ENCODE results near the gene SLC25A47. TPM values are rescaled to one million over a fixed set of nuclear protein-coding genes. Genes with fewer than 3 reads are reported as not detected.

The SLC25A47 gene
- total and polyA plus RNA-seq, 2 donors (not counting 1 experiment from before 2014, with no cell fraction given), result not detected

DNA sequence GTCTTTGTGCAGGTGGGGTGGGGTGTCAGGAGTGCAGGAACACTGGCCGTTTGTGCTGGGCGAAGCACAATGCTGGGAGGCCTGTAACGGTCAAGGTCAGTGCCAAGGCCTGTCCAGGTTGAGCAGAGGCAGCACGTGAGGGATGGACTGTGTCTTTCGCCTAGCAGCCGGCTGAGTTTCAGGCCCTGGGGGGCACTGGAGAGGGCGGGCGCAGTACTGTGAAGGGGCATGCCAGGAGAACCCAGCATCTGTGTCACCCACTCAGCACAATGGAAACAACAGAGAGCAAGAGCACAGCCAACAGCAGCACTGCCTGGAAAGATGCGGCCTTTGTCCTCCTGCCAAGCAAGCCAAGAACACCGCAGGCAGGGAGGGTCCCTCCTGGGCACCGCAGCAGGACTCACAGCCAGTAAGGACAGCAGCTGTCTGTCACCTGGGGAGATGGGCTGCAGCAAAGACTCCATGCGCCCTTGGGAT, 25.2 kb downstream of the SLC25A47 start:
- Histone ChIP-seq H3K27me3 (replicated peaks in 1 of 4; ENCODE audit: control extremely low read depth in 1 of 4, control insufficient read depth in 3 of 4, insufficient read depth in 4 of 4, low read length in 3 of 4) (no peaks in the 10 kb centered on the region), H3K9me3 (ENCODE audit: control extremely low read depth in 1 of 3, control insufficient read depth in 2 of 3, insufficient read depth in 1 of 3, low read length in 2 of 3) (no peaks in the 10 kb centered on the region), H3K27ac (ENCODE audit: low read length in 2 of 2) (no peak overlapping the region), H3K4me1 (ENCODE audit: control insufficient read depth in 2 of 2, insufficient read depth in 2 of 2, low read length in 2 of 2) (peaks cover 0 to 4% of the 10 kb centered on the region in 2 donors), H3K36me3 (replicated peaks in 1 of 2; ENCODE audit: control extremely low read depth in 1 of 2, control insufficient read depth in 1 of 2, extremely low read depth in 1 of 2, insufficient read depth in 2 of 2, low read length in 1 of 2) (peaks cover 11 to 21% of the 10 kb centered on the region in 2 experiments), H3K9ac (ENCODE audit: low read length) (no peak overlapping the region), H3K79me2 (ENCODE audit: control insufficient read depth, insufficient read depth, low read length) (no peaks in the 10 kb centered on the region), H4K20me1 (ENCODE audit: control insufficient read depth, insufficient read depth, low read length, poor library complexity, severe bottlenecking) (no peaks in the 10 kb centered on the region), H2AFZ (ENCODE audit: insufficient read depth, low read depth, low read length, poor library complexity, severe bottlenecking) (no peak overlapping the region), H3K4me2 (replicated peaks; ENCODE audit: low read depth, low read length, poor library complexity, severe bottlenecking) (no peak overlapping the region), H3K4me3 (ENCODE audit: control extremely low read depth in 1 of 5, extremely low read depth in 1 of 5, insufficient read depth in 1 of 5, low read depth in 2 of 5, low read length in 4 of 5) (no peak overlapping the region)
- H3K27me3 Mint-ChIP-seq, result no peaks in the 10 kb centered on the region
- ChIA-PET CTCF (no interaction called here), POLR2A (no interaction called here)
- TF ChIP-seq, protein P1, sequence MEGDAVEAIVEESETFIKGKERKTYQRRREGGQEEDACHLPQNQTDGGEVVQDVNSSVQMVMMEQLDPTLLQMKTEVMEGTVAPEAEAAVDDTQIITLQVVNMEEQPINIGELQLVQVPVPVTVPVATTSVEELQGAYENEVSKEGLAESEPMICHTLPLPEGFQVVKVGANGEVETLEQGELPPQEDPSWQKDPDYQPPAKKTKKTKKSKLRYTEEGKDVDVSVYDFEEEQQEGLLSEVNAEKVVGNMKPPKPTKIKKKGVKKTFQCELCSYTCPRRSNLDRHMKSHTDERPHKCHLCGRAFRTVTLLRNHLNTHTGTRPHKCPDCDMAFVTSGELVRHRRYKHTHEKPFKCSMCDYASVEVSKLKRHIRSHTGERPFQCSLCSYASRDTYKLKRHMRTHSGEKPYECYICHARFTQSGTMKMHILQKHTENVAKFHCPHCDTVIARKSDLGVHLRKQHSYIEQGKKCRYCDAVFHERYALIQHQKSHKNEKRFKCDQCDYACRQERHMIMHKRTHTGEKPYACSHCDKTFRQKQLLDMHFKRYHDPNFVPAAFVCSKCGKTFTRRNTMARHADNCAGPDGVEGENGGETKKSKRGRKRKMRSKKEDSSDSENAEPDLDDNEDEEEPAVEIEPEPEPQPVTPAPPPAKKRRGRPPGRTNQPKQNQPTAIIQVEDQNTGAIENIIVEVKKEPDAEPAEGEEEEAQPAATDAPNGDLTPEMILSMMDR (IDR thresholded peaks at IDR 0.05), result no peak
- no peak for TF ChIP-seq EZH2 (IDR thresholded peaks at IDR 0.05; ENCODE audit: borderline replicate concordance, insufficient read depth, low read depth, low read length, poor library complexity, severe bottlenecking)
- H3K27ac Mint-ChIP-seq, result no peak overlapping the region
- no peaks in the 10 kb centered on the region for H3K9me3 Mint-ChIP-seq (ENCODE audit: insufficient read depth)
- WGBS (ENCODE audit: insufficient coverage), result 98% methylated on average over 12 of the region's 12 CpGs
- no peak overlapping the region for H3K4me3 Mint-ChIP-seq
- no peak for DNase-seq
- peaks cover 4% of the 10 kb centered on the region for H3K4me1 Mint-ChIP-seq
- no peak for ATAC-seq (ENCODE audit: low read depth)
- intact Hi-C loops (cut with micrococcal nuclease), result no loop called here

DNA sequence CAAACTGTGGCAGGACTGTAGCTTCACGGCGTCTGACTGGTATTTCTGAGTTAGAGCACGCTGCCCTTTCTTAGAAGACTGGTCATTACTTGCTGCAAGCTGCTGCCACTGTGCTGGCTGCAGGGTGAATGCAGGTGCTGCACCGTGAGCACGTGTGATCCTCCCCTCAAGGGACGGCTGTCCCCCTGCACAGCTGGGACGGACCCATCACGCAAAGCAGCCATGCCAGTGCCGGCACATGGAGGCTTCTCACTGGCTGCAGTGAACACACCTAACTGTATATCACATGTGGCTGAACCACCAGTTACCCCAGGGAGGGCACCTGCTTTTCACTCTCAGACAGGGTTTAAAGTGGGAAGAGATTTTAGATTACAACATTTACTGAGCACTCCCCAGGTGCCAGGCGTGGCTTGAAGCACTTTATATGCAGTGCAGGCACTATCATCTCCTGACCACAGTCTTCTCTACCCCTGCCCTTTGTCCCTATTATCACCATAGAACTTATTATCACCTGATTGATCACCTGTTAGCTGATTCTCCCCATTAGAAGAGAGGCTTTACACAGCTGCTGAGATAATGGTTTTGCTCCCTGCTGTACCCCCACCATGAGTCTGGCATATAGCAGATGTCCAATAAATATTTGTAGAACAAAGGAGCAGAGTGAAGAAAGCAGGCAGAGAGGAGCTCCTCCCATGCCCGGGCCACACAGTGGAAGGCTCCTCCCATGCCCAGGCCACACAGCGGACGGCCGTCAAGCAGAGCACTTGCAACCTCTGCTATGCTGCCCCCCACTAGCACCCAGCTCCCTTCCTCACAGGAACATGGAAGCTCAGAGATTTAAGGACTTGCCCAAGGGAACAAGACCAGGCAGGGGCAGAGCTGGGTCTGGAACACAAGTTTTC, 25.9 kb downstream of the SLC25A47 start:
- Mint-ChIP-seq H3K9me3 (ENCODE audit: insufficient read depth) (no peaks in the 10 kb centered on the region), H3K27me3 (no peaks in the 10 kb centered on the region), H3K4me3 (no peak overlapping the region), H3K4me1 (peaks cover 4% of the 10 kb centered on the region), H3K27ac (no peak overlapping the region)
- Histone ChIP-seq H3K9me3 (ENCODE audit: control extremely low read depth in 1 of 3, control insufficient read depth in 2 of 3, insufficient read depth in 1 of 3, low read length in 2 of 3) (no peaks in the 10 kb centered on the region), H3K4me1 (ENCODE audit: control insufficient read depth in 2 of 2, insufficient read depth in 2 of 2, low read length in 2 of 2) (peaks cover 0 to 4% of the 10 kb centered on the region in 2 donors), H3K27me3 (replicated peaks in 1 of 4; ENCODE audit: control extremely low read depth in 1 of 4, control insufficient read depth in 3 of 4, insufficient read depth in 4 of 4, low read length in 3 of 4) (no peaks in the 10 kb centered on the region), H2AFZ (ENCODE audit: insufficient read depth, low read depth, low read length, poor library complexity, severe bottlenecking) (no peak overlapping the region), H3K27ac (ENCODE audit: low read length in 2 of 2) (no peak overlapping the region), H3K4me3 (ENCODE audit: control extremely low read depth in 1 of 5, extremely low read depth in 1 of 5, insufficient read depth in 1 of 5, low read depth in 2 of 5, low read length in 4 of 5) (no peak overlapping the region), H3K79me2 (ENCODE audit: control insufficient read depth, insufficient read depth, low read length) (no peaks in the 10 kb centered on the region), H3K9ac (ENCODE audit: low read length) (no peak overlapping the region), H3K36me3 (replicated peaks in 1 of 2; ENCODE audit: control extremely low read depth in 1 of 2, control insufficient read depth in 1 of 2, extremely low read depth in 1 of 2, insufficient read depth in 2 of 2, low read length in 1 of 2) (peaks cover 18 to 29% of the 10 kb centered on the region in 2 experiments), H4K20me1 (ENCODE audit: control insufficient read depth, insufficient read depth, low read length, poor library complexity, severe bottlenecking) (no peaks in the 10 kb centered on the region), H3K4me2 (replicated peaks; ENCODE audit: low read depth, low read length, poor library complexity, severe bottlenecking) (no peak overlapping the region)
- TF ChIP-seq EZH2 (IDR thresholded peaks at IDR 0.05; ENCODE audit: borderline replicate concordance, insufficient read depth, low read depth, low read length, poor library complexity, severe bottlenecking), result no peak
- TF ChIP-seq, protein P1 (IDR thresholded peaks at IDR 0.05), result no peak
- intact Hi-C loops (cut with micrococcal nuclease), result no loop called here
- POLR2A ChIA-PET, result no interaction called here
- 98% methylated on average over 13 of the region's 14 CpGs for WGBS (ENCODE audit: insufficient coverage)
- CTCF ChIA-PET, result interaction anchor here (1.2 to 1.3 kb wide), 2 partner anchors 12 to 65 kb away, joined by 4 to 6 read pairs; no protein-coding TSS in a partner anchor
- ATAC-seq (ENCODE audit: low read depth) (no peak), DNase-seq (no peak)

Data from B cell (primary cell).